H54 (cell line): ENCODE data around the gene GRIK4.

Experiments used
- DNase-seq: peaks from one replicate; pipeline ENCODE4 v3.0.0; 2011; ENCODE audit warnings: low spot score, mixed read lengths; ENCODE audit not compliant: insufficient read length
- FAIRE-seq: peaks from 3 replicates; lab custom pipeline; 2011; peaks lifted over from hg19 to GRCh38; lab: Jason Lieb, UNC
- POLR2A ChIP-seq: IDR thresholded peaks from 2 replicates; pipeline ENCODE4 v1.6.1; 2011; ENCODE audit warnings: low read depth, mild to moderate bottlenecking, low read length

The GRIK4 gene

GRCh38 chr11:120837696-120838095 is 326.1 kb downstream of the GRIK4 start:
- TF ChIP-seq POLR2A, result no peak
- no peak for DNase-seq
- FAIRE-seq, result no peak

GRCh38 chr11:120839201-120839600 is 327.7 kb downstream of the GRIK4 start:
- FAIRE-seq, result no peak
- TF ChIP-seq POLR2A, result no peak
- no peak for DNase-seq

GRCh38 chr11:120839846-120840402 is 328.4 kb downstream of the GRIK4 start:
- FAIRE-seq, result no peak
- TF ChIP-seq POLR2A, result no peak
- DNase-seq, result no peak

GRCh38 chr11:120840661-120841060 is 329.1 kb downstream of the GRIK4 start:
- no peak for TF ChIP-seq POLR2A
- no peak for DNase-seq
- FAIRE-seq, result no peak

GRCh38 chr11:120841074-120841473 is 329.5 kb downstream of the GRIK4 start:
- DNase-seq (no peak), FAIRE-seq (no peak)
- TF ChIP-seq POLR2A, result no peak

GRCh38 chr11:120842195-120842594 is 330.6 kb downstream of the GRIK4 start:
- no peak for TF ChIP-seq POLR2A
- no peak for DNase-seq
- no peak for FAIRE-seq

GRCh38 chr11:120853435-120853834 is 341.9 kb downstream of the GRIK4 start:
- TF ChIP-seq POLR2A, result no peak
- DNase-seq, result no peak
- FAIRE-seq, result no peak

GRCh38 chr11:120854988-120855387 is 343.4 kb downstream of the GRIK4 start:
- TF ChIP-seq POLR2A, result no peak
- no peak for FAIRE-seq
- DNase-seq, result no peak

- no peak for TF ChIP-seq POLR2A
- DNase-seq (no peak), FAIRE-seq (no peak)
These were observed 346.0 kb downstream of the GRIK4 start for GRCh38 chr11:120857508-120857907.

GRCh38 chr11:120858740-120859139 is 347.2 kb downstream of the GRIK4 start:
- FAIRE-seq (no peak), DNase-seq (no peak)
- no peak for TF ChIP-seq POLR2A

- no peak for FAIRE-seq
- TF ChIP-seq POLR2A, result no peak
These were observed 348.2 kb downstream of the GRIK4 start for GRCh38 chr11:120859552-120860295.

GRCh38 chr11:120863359-120863758 is 351.8 kb downstream of the GRIK4 start:
- DNase-seq (no peak), FAIRE-seq (no peak)
- TF ChIP-seq POLR2A, result no peak

More at GRCh38 chr11:120859552-120860295, 348.2 kb downstream of the GRIK4 start:
- DNase-seq, result no peak

- DNase-seq (no peak), FAIRE-seq (no peak)
- TF ChIP-seq POLR2A, result no peak
These were observed 355.5 kb downstream of the GRIK4 start for GRCh38 chr11:120867024-120867423.

GRCh38 chr11:120867531-120867930 is 356.0 kb downstream of the GRIK4 start:
- TF ChIP-seq POLR2A, result no peak
- no peak for FAIRE-seq
- no peak for DNase-seq

- TF ChIP-seq POLR2A, result no peak
- FAIRE-seq (no peak), DNase-seq (no peak)
These were observed 356.4 kb downstream of the GRIK4 start for GRCh38 chr11:120867988-120868387.
